HL-60 (cell line): ENCODE data around the gene PIP5K1B.
A peak's percentile ranks its signal among the peaks of the same experiment; 100 is the strongest.

Experiments
- DNase-seq, 2 experiments: peaks; one replicate each; pipeline ENCODE4 v3.0.0-alpha.2; 2010 to 2020; ENCODE audit warnings: low read depth in 1 of 2, low spot score in 1 of 2
- H3K27ac ChIP-seq: fragments of 250-450 bp; sonication (Bioruptor Pico); replicated peaks from 2 replicates; pipeline ENCODE4 v1.5.1; 2020; ENCODE audit warnings: mild to moderate bottlenecking, moderate library complexity
- H3K27me3 ChIP-seq: fragments of 250-450 bp; sonication (Bioruptor Pico); 2 replicates; pipeline ENCODE4 v1.5.1; 2021; ENCODE audit warnings: mild to moderate bottlenecking, moderate library complexity; ENCODE audit not compliant: insufficient read depth, poor library complexity, severe bottlenecking
- H3K4me3 ChIP-seq: replicated peaks from 2 replicates; pipeline ENCODE4 v1.5.1; 2011; ENCODE audit warnings: mild to moderate bottlenecking, control low read depth, low read length; ENCODE audit not compliant: insufficient read depth
- CTCF ChIP-seq: IDR thresholded peaks from one replicate; pipeline ENCODE4 v1.5.1; 2011; ENCODE audit warnings: low read length, control low read depth, inconsistent platforms; ENCODE audit not compliant: insufficient read depth
- GABPA ChIP-seq: IDR thresholded peaks from 2 replicates; pipeline ENCODE4 v1.6.1; 2012; ENCODE audit warnings: low read depth
- POLR2AphosphoS5 ChIP-seq: IDR thresholded peaks from 2 replicates; pipeline ENCODE4 v1.6.1; 2012; ENCODE audit warnings: low read depth
- REST ChIP-seq: IDR thresholded peaks from 2 replicates; pipeline ENCODE4 v1.6.1; 2012; ENCODE audit warnings: low read depth; ENCODE audit not compliant: insufficient replicate concordance
- SPI1 ChIP-seq: IDR thresholded peaks from 2 replicates; pipeline ENCODE4 v1.6.1; 2012; ENCODE audit warnings: low read depth, mild to moderate bottlenecking, borderline replicate concordance

PIP5K1B gene

GRCh38 chr9:68702493-68702892, 2.5 kb upstream of the PIP5K1B start:
- Histone ChIP-seq H3K4me3 (no peak overlapping the region), H3K27ac (no peak overlapping the region), H3K27me3 (no peaks in the 10 kb centered on the region)
- TF ChIP-seq POLR2AphosphoS5 (no peak), CTCF (no peak), REST (no peak), SPI1 (no peak), GABPA (no peak)
- DNase-seq = no peak

- no peak for DNase-seq
- H3K27ac ChIP-seq = no peak overlapping the region
- H3K4me3 ChIP-seq = no peak overlapping the region
- no peak for TF ChIP-seq GABPA
- no peak for TF ChIP-seq CTCF
- TF ChIP-seq SPI1 = no peak
- no peaks in the 10 kb centered on the region for H3K27me3 ChIP-seq
Observed at GRCh38 chr9:68703672-68704071, 1.4 kb upstream of the PIP5K1B start.

GRCh38 chr9:68704498-68704813, 584 bp upstream of the PIP5K1B start:
- DNase-seq = no peak
- TF ChIP-seq REST (peak; percentile 8), POLR2AphosphoS5 (no peak)
- Histone ChIP-seq H3K27me3 (no peaks in the 10 kb centered on the region), H3K27ac (no peak overlapping the region; the same call in 1 of the 2 replicates), H3K4me3 (peak overlapping the region; percentile 69)

GRCh38 chr9:68705531-68706362, 707 bp downstream of the PIP5K1B start:
- H3K27ac ChIP-seq = peak overlapping the region; percentile 77
- DNase-seq = peak; percentile 16 to 72
- TF ChIP-seq SPI1 (no peak), GABPA (no peak), REST (no peak), POLR2AphosphoS5 (no peak), CTCF (no peak)
- H3K4me3 ChIP-seq = peak overlapping the region; percentile 69
- no peaks in the 10 kb centered on the region for H3K27me3 ChIP-seq
